Iris pigment epithelial cell (primary cell): ENCODE results near the gene HNMT.
A peak's percentile ranks its signal among the peaks of the same experiment; 100 is the strongest.
"Not testable (repeated sequence)": the region's sequence is repeated elsewhere in the genome, so short reads cannot be mapped to it uniquely, and the experiment has no call there.

Source experiments
- DNase-seq: peaks from one replicate; pipeline ENCODE4 v3.0.0-alpha.2; 2011; ENCODE audit warnings: low read depth

Gene HNMT

GRCh38 chr2:137946227-137946626 is 18.0 kb upstream of the HNMT start:
- DNase-seq = no peak

GRCh38 chr2:137947032-137947727 is 17.1 kb upstream of the HNMT start:
- no peak for DNase-seq

- peak; percentile 80 for DNase-seq
Measured at GRCh38 chr2:137947728-137948336, 16.4 kb upstream of the HNMT start.

GRCh38 chr2:137948894-137949293 is 15.4 kb upstream of the HNMT start:
- no peak for DNase-seq

GRCh38 chr2:137950238-137950637 is 14.0 kb upstream of the HNMT start:
- DNase-seq = no peak

GRCh38 chr2:137951586-137951985 is 12.7 kb upstream of the HNMT start:
- peak; percentile 88 for DNase-seq

GRCh38 chr2:137952586-137953129 is 11.6 kb upstream of the HNMT start:
- DNase-seq = no peak

- DNase-seq = no peak
Measured at GRCh38 chr2:137955536-137955935, 8.7 kb upstream of the HNMT start.

GRCh38 chr2:137957033-137957432 is 7.2 kb upstream of the HNMT start:
- peak; percentile 99 for DNase-seq

GRCh38 chr2:137959166-137959565 is 5.1 kb upstream of the HNMT start:
- DNase-seq = no peak

- peak; percentile 53 for DNase-seq
Measured at GRCh38 chr2:137960223-137960622, 4.0 kb upstream of the HNMT start.

- DNase-seq = no peak
Measured at GRCh38 chr2:137961602-137962001, 2.7 kb upstream of the HNMT start.

- no peak for DNase-seq
Measured at GRCh38 chr2:137963535-137964065, 673 bp upstream of the HNMT start.

- no peak for DNase-seq
Measured at GRCh38 chr2:137964859-137965459, 686 bp downstream of the HNMT start.

- peak; percentile 30 for DNase-seq
Measured at GRCh38 chr2:137966043-137966442, 1.8 kb downstream of the HNMT start.

- no peak for DNase-seq
Measured at GRCh38 chr2:137967042-137967441, 2.8 kb downstream of the HNMT start.

- DNase-seq = no peak
Measured at GRCh38 chr2:137968477-137969417, 4.5 kb downstream of the HNMT start.

GRCh38 chr2:137969418-137969765 is 5.1 kb downstream of the HNMT start:
- DNase-seq = peak; percentile 91

GRCh38 chr2:137969876-137970275 is 5.6 kb downstream of the HNMT start:
- no peak for DNase-seq

- DNase-seq = not testable (repeated sequence)
Measured at GRCh38 chr2:137971259-137971658, 7.0 kb downstream of the HNMT start.

GRCh38 chr2:137973280-137973679 is 9.0 kb downstream of the HNMT start:
- no peak for DNase-seq
